ENCODE results near the gene WWOX. TPM values are rescaled to one million over a fixed set of nuclear protein-coding genes. Genes with fewer than 3 reads are reported as not detected.

Gene WWOX
- total and polyA plus RNA-seq, 2 donors (not counting 3 experiments of a cell fraction or from before 2014, with no cell fraction given): 6.2 to 12.5 TPM

DNA sequence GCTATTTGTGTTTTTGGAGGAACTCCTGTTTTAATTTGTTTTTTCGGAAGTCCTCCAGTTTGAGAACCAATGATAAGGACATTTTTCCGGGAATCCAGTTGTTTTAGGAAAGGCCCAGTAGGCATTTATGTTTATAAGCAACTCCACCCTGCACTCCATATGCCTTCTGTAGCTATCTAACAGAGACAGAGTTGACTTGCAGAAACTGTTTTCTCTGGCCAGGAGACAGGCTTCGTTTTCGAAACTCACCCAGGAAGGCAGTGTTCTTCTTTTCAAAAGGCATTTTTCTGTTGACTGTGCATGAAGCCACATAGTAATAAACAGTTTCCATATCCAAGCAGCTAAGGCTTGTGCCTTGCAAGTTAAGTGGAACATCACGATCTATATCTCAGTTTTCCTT is 587.1 kb downstream of the WWOX start:
- ChIA-PET POLR2A (no interaction called here), CTCF (no interaction called here)
- Histone ChIP-seq H3K4me2 (ENCODE audit: insufficient read depth, low read length) (no peak overlapping the region), H3K9me1 (replicated peaks; ENCODE audit: control insufficient read depth, extremely low read depth, insufficient read depth, low read length) (no peaks in the 10 kb centered on the region), H3K27me3 (ENCODE audit: control insufficient read depth in 2 of 2, insufficient read depth in 2 of 2, low read length in 2 of 2) (no peaks in the 10 kb centered on the region), H3K4me1 (ENCODE audit: control insufficient read depth, extremely low read depth, insufficient read depth, low read length) (no peaks in the 10 kb centered on the region), H4K20me1 (replicated peaks; ENCODE audit: control insufficient read depth, extremely low read depth, insufficient read depth, low read length) (no peaks in the 10 kb centered on the region), H3K79me2 (ENCODE audit: control insufficient read depth, insufficient read depth, low read length) (no peaks in the 10 kb centered on the region), H3K9ac (replicated peaks; ENCODE audit: extremely low read depth, insufficient read depth, low read length) (no peak overlapping the region), H3K36me3 (ENCODE audit: control insufficient read depth in 2 of 2, extremely low read depth in 1 of 2, insufficient read depth in 2 of 2, low read length in 2 of 2) (no peaks in the 10 kb centered on the region), H3K27ac (ENCODE audit: insufficient read depth, low read depth, low read length) (no peak overlapping the region), H2AFZ (ENCODE audit: low read depth, low read length) (no peak overlapping the region), H3K4me3 (replicated peaks in 1 of 3; ENCODE audit: insufficient read depth in 1 of 3, low read depth in 1 of 3, low read length in 3 of 3) (no peak overlapping the region), H3K9me3 (replicated peaks; ENCODE audit: control insufficient read depth, insufficient read depth, low read length) (no peaks in the 10 kb centered on the region)
- TF ChIP-seq MAX (IDR thresholded peaks at IDR 0.05; ENCODE audit: insufficient read depth, insufficient read length): no peak
- TF ChIP-seq JUN (IDR thresholded peaks at IDR 0.05; ENCODE audit: borderline replicate concordance, insufficient read depth, insufficient read length, low read depth): no peak
- no peak for TF ChIP-seq POLR2AphosphoS5 (IDR thresholded peaks at IDR 0.05; ENCODE audit: insufficient read depth, low read depth, low read length)
- TF ChIP-seq, protein P1, sequence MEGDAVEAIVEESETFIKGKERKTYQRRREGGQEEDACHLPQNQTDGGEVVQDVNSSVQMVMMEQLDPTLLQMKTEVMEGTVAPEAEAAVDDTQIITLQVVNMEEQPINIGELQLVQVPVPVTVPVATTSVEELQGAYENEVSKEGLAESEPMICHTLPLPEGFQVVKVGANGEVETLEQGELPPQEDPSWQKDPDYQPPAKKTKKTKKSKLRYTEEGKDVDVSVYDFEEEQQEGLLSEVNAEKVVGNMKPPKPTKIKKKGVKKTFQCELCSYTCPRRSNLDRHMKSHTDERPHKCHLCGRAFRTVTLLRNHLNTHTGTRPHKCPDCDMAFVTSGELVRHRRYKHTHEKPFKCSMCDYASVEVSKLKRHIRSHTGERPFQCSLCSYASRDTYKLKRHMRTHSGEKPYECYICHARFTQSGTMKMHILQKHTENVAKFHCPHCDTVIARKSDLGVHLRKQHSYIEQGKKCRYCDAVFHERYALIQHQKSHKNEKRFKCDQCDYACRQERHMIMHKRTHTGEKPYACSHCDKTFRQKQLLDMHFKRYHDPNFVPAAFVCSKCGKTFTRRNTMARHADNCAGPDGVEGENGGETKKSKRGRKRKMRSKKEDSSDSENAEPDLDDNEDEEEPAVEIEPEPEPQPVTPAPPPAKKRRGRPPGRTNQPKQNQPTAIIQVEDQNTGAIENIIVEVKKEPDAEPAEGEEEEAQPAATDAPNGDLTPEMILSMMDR (IDR thresholded peaks at IDR 0.05; ENCODE audit: extremely low read depth in 1 of 2, insufficient read depth in 1 of 2, low read depth in 1 of 2, low read length in 2 of 2): no peak
- TF ChIP-seq MYC (IDR thresholded peaks at IDR 0.05; ENCODE audit: low read depth, low read length): no peak
- no peak for TF ChIP-seq FOS (IDR thresholded peaks at IDR 0.05; ENCODE audit: borderline replicate concordance, insufficient read depth, low read length)
- no peak for TF ChIP-seq POLR2A (IDR thresholded peaks at IDR 0.05; ENCODE audit: low read depth, low read length)
- TF ChIP-seq GATA2 (IDR thresholded peaks at IDR 0.05; ENCODE audit: insufficient read depth, insufficient read length, low read depth, low read length): no peak
- TF ChIP-seq EZH2 (IDR thresholded peaks at IDR 0.05; ENCODE audit: borderline replicate concordance, low read depth, low read length, severe bottlenecking): no peak
- DNase-seq (ENCODE audit: low read depth, low spot score): no peak
- BruUV-seq (replicated peaks): no TSS peak
- FAIRE-seq: no peak
- dilution Hi-C loops (cut with MboI; ENCODE audit: extremely low pct_ligation_motif_present, low sequenced_read_pairs): no loop called here
- intact Hi-C loops (cut with micrococcal nuclease): no loop called here
